Astrocyte of the hippocampus (primary cell): ENCODE results near the gene NRARP.

Source experiments
- DNase-seq: peaks from one replicate; pipeline ENCODE4 v3.0.0; 2011; ENCODE audit warnings: low read depth, low spot score

The NRARP gene

GRCh38 chr9:137262909-137263285 lies 39.2 kb downstream of the NRARP start:
- DNase-seq, result no peak

GRCh38 chr9:137262173-137262908 lies 39.7 kb downstream of the NRARP start:
- DNase-seq, result peak; percentile 70

GRCh38 chr9:137256856-137257255 lies 45.2 kb downstream of the NRARP start:
- DNase-seq, result no peak

- no peak for DNase-seq
These were observed 45.7 kb downstream of the NRARP start for GRCh38 chr9:137256362-137256761.

- no peak for DNase-seq
These were observed 46.5 kb downstream of the NRARP start for GRCh38 chr9:137255448-137256114.

- DNase-seq, result peak; percentile 96
These were observed 47.2 kb downstream of the NRARP start, which contains the start of gene NELFB for GRCh38 chr9:137254624-137255447. NELFB (plus strand) TSS chr9:137255327.

- peak; percentile 31 for DNase-seq
These were observed 48.1 kb downstream of the NRARP start for GRCh38 chr9:137253717-137254623.

- no peak for DNase-seq
These were observed 49.2 kb downstream of the NRARP start for GRCh38 chr9:137252555-137253506.

- DNase-seq, result no peak
These were observed 50.4 kb downstream of the NRARP start for GRCh38 chr9:137251490-137252268.

- peak; percentile 43 for DNase-seq
These were observed 50.9 kb downstream of the NRARP start, which contains the start of gene STPG3 for GRCh38 chr9:137251194-137251461. STPG3 (plus strand) TSS chr9:137251286; CDS start chr9:137251287, 1 bp downstream.

GRCh38 chr9:137250329-137251193 lies 51.5 kb downstream of the NRARP start:
- no peak for DNase-seq
